Effector memory CD4-positive, alpha-beta T cell (primary cell): Measurements from ENCODE around the gene IPO9.

Experiments
- DNase-seq, 3 donors: peaks; one replicate each; pipeline ENCODE4 v3.0.0-alpha.2; 2020
- H3K27ac ChIP-seq: 2 replicates; pipeline ENCODE4 v1.7.0; 2013; ENCODE audit warnings: mild to moderate bottlenecking, low read length, moderate library complexity; ENCODE audit not compliant: insufficient read depth, poor library complexity, severe bottlenecking
- H3K27me3 ChIP-seq: replicated peaks from 2 replicates; pipeline ENCODE4 v1.7.0; 2013; ENCODE audit warnings: mild to moderate bottlenecking, low read length; ENCODE audit not compliant: insufficient read depth, control insufficient read depth, poor library complexity, severe bottlenecking
- H3K36me3 ChIP-seq: 2 replicates; pipeline ENCODE4 v1.7.0; 2013; ENCODE audit warnings: mild to moderate bottlenecking, low read length, moderate library complexity; ENCODE audit not compliant: control insufficient read depth, insufficient read depth
- H3K4me1 ChIP-seq: 2 replicates; pipeline ENCODE4 v1.7.0; 2013; ENCODE audit warnings: low read length, mild to moderate bottlenecking; ENCODE audit not compliant: control insufficient read depth, insufficient read depth, poor library complexity, severe bottlenecking
- H3K4me3 ChIP-seq: 2 replicates; pipeline ENCODE4 v1.7.0; 2013; ENCODE audit warnings: low read length, low read depth, mild to moderate bottlenecking; ENCODE audit not compliant: insufficient read depth, poor library complexity, severe bottlenecking
- H3K9me3 ChIP-seq: 2 replicates; pipeline ENCODE4 v1.7.0; 2013; ENCODE audit warnings: mild to moderate bottlenecking, low read length, moderate library complexity; ENCODE audit not compliant: control insufficient read depth
- total RNA-seq, 3 donors: gene quantifications; one replicate each; lab custom pipeline; 2026; lab: John Stamatoyannopoulos, UW

Gene IPO9
- total RNA-seq, result 58.1 to 78.2 (median 66.5) reads per million in 3 donors

- Histone ChIP-seq H3K4me1 (no peaks in the 10 kb centered on the region), H3K4me3 (peak within 1 kb of the TSS; percentile 97), H3K36me3 (no peaks in the 10 kb centered on the region), H3K27ac (peak within 1 kb of the TSS; percentile 87), H3K27me3 (no peaks in the 10 kb centered on the region), H3K9me3 (no peaks in the 10 kb centered on the region)
- DNase-seq, result peak; percentile 83 to 89 (median 88)
Observed at GRCh38 chr1:201828820-201829774, at the start of gene IPO9. IPO9 (plus strand) TSS chr1:201829157; CDS start chr1:201829210, 53 bp downstream.

- no peaks in the 10 kb centered on the region for H3K9me3 ChIP-seq
- no peak for DNase-seq
- H3K36me3 ChIP-seq, result peaks cover 4% of the 10 kb centered on the region
- no peak overlapping the region for H3K27ac ChIP-seq
- no peaks in the 10 kb centered on the region for H3K27me3 ChIP-seq
- no peaks in the 10 kb centered on the region for H3K4me1 ChIP-seq
- H3K4me3 ChIP-seq, result no peak overlapping the region
Observed at GRCh38 chr1:201779351-201779880, 49.5 kb upstream of the IPO9 start.

- H3K27ac ChIP-seq, result no peak overlapping the region
- no peak for DNase-seq
- H3K9me3 ChIP-seq, result no peaks in the 10 kb centered on the region
- no peaks in the 10 kb centered on the region for H3K4me1 ChIP-seq
- H3K27me3 ChIP-seq, result no peaks in the 10 kb centered on the region
- H3K4me3 ChIP-seq, result no peak overlapping the region
- peaks cover 4% of the 10 kb centered on the region for H3K36me3 ChIP-seq
Observed at GRCh38 chr1:201780952-201781351, 48.0 kb upstream of the IPO9 start.

- Histone ChIP-seq H3K4me1 (no peaks in the 10 kb centered on the region), H3K27me3 (no peaks in the 10 kb centered on the region), H3K9me3 (no peaks in the 10 kb centered on the region), H3K27ac (no peak overlapping the region), H3K36me3 (peaks cover 4% of the 10 kb centered on the region), H3K4me3 (no peak overlapping the region)
- DNase-seq, result no peak
Observed at GRCh38 chr1:201781437-201781836, 47.5 kb upstream of the IPO9 start.

- Histone ChIP-seq H3K27me3 (no peaks in the 10 kb centered on the region), H3K9me3 (no peaks in the 10 kb centered on the region), H3K27ac (no peak overlapping the region), H3K4me3 (no peak overlapping the region), H3K4me1 (no peaks in the 10 kb centered on the region), H3K36me3 (peaks cover 4% of the 10 kb centered on the region)
- DNase-seq, result no peak
Observed at GRCh38 chr1:201782353-201782752, 46.6 kb upstream of the IPO9 start.

- Histone ChIP-seq H3K27me3 (no peaks in the 10 kb centered on the region), H3K9me3 (no peaks in the 10 kb centered on the region), H3K4me3 (no peak overlapping the region), H3K4me1 (no peaks in the 10 kb centered on the region), H3K36me3 (peaks cover 4% of the 10 kb centered on the region), H3K27ac (no peak overlapping the region)
- no peak for DNase-seq
Observed at GRCh38 chr1:201783058-201783457, 45.9 kb upstream of the IPO9 start.

GRCh38 chr1:201783572-201783971 lies 45.4 kb upstream of the IPO9 start:
- Histone ChIP-seq H3K36me3 (peaks cover 4% of the 10 kb centered on the region), H3K4me3 (no peak overlapping the region)

GRCh38 chr1:201785291-201785690 lies 43.7 kb upstream of the IPO9 start:
- no peaks in the 10 kb centered on the region for H3K27me3 ChIP-seq

More at GRCh38 chr1:201783572-201783971, 45.4 kb upstream of the IPO9 start:
- H3K27me3 ChIP-seq, result no peaks in the 10 kb centered on the region
- H3K27ac ChIP-seq, result no peak overlapping the region
- DNase-seq, result no peak
- H3K4me1 ChIP-seq, result no peaks in the 10 kb centered on the region
- no peaks in the 10 kb centered on the region for H3K9me3 ChIP-seq

GRCh38 chr1:201786824-201787223 lies 42.1 kb upstream of the IPO9 start:
- Histone ChIP-seq H3K36me3 (peaks cover 4% of the 10 kb centered on the region), H3K4me1 (no peaks in the 10 kb centered on the region)
- DNase-seq, result no peak

More at GRCh38 chr1:201785291-201785690, 43.7 kb upstream of the IPO9 start:
- peaks cover 4% of the 10 kb centered on the region for H3K36me3 ChIP-seq
- DNase-seq, result no peak
- no peak overlapping the region for H3K4me3 ChIP-seq
- H3K9me3 ChIP-seq, result no peaks in the 10 kb centered on the region
- H3K4me1 ChIP-seq, result no peaks in the 10 kb centered on the region
- no peak overlapping the region for H3K27ac ChIP-seq

GRCh38 chr1:201788296-201788695 lies 40.7 kb upstream of the IPO9 start:
- H3K4me3 ChIP-seq, result no peak overlapping the region
- H3K9me3 ChIP-seq, result no peaks in the 10 kb centered on the region
- H3K36me3 ChIP-seq, result peaks cover under 1% of the 10 kb centered on the region
- no peak for DNase-seq
- H3K27me3 ChIP-seq, result no peaks in the 10 kb centered on the region
- H3K27ac ChIP-seq, result no peak overlapping the region
- no peaks in the 10 kb centered on the region for H3K4me1 ChIP-seq

More at GRCh38 chr1:201786824-201787223, 42.1 kb upstream of the IPO9 start:
- no peak overlapping the region for H3K27ac ChIP-seq
- H3K4me3 ChIP-seq, result no peak overlapping the region
- no peaks in the 10 kb centered on the region for H3K9me3 ChIP-seq
- no peaks in the 10 kb centered on the region for H3K27me3 ChIP-seq
